Umbilical cord (tissue), 2 donors: ENCODE data around the gene C2orf92. TPM values are rescaled to one million over a fixed set of nuclear protein-coding genes. Genes with fewer than 3 reads are reported as not detected.
"Not testable (repeated sequence)": the region's sequence is repeated elsewhere in the genome, so short reads cannot be mapped to it uniquely, and the experiment has no call there.

Source experiments
- DNase-seq: peaks from one replicate; pipeline ENCODE4 v3.0.0-alpha.2; 2015; ENCODE audit warnings: low spot score
- total RNA-seq: library from RNA; depleted of rRNA; stranded (reverse); fragments of >200 nt; gene quantifications from one replicate; pipeline ENCODE4 v1.2.3, GENCODE V29; 2014; ENCODE audit warnings: low replicate concordance; ENCODE audit not compliant: insufficient read depth

The C2orf92 gene
- total RNA-seq, 1 donor from 2014 or later: 17.3 TPM

- DNase-seq: no peak
These were observed 24.0 kb downstream of the C2orf92 start for GRCh38 chr2:97693476-97693875.

- no peak for DNase-seq
These were observed 26.2 kb downstream of the C2orf92 start for GRCh38 chr2:97695744-97696143.

- peak; percentile 84 for DNase-seq
These were observed 28.0 kb downstream of the C2orf92 start for GRCh38 chr2:97697252-97698235.

- no peak for DNase-seq
These were observed 29.0 kb downstream of the C2orf92 start for GRCh38 chr2:97698530-97698929.

GRCh38 chr2:97699765-97700444 is 30.4 kb downstream of the C2orf92 start:
- peak; percentile 76 for DNase-seq

- DNase-seq: no peak
These were observed 31.7 kb downstream of the C2orf92 start for GRCh38 chr2:97701186-97701585.

- no peak for DNase-seq
These were observed 32.4 kb downstream of the C2orf92 start for GRCh38 chr2:97701851-97702465.

GRCh38 chr2:97702731-97703470 is 33.4 kb downstream of the C2orf92 start:
- no peak for DNase-seq

- DNase-seq: no peak
These were observed 34.2 kb downstream of the C2orf92 start for GRCh38 chr2:97703741-97704140.

GRCh38 chr2:97704989-97705388 is 35.5 kb downstream of the C2orf92 start:
- no peak for DNase-seq

- DNase-seq: no peak
These were observed 36.6 kb downstream of the C2orf92 start for GRCh38 chr2:97706112-97706511.

GRCh38 chr2:97706708-97707345 is 37.3 kb downstream of the C2orf92 start:
- no peak for DNase-seq

- no peak for DNase-seq
These were observed 38.0 kb downstream of the C2orf92 start for GRCh38 chr2:97707362-97708047.

GRCh38 chr2:97708048-97708380 is 38.5 kb downstream of the C2orf92 start:
- DNase-seq: no peak

- DNase-seq: no peak
These were observed 39.1 kb downstream of the C2orf92 start for GRCh38 chr2:97708608-97709007.

- no peak for DNase-seq
These were observed 41.8 kb downstream of the C2orf92 start for GRCh38 chr2:97711394-97711711.

GRCh38 chr2:97712175-97712574 is 42.7 kb downstream of the C2orf92 start:
- DNase-seq: not testable (repeated sequence)

- DNase-seq: no peak
These were observed 43.3 kb downstream of the C2orf92 start for GRCh38 chr2:97712693-97713295.

- DNase-seq: no peak
These were observed 44.0 kb downstream of the C2orf92 start, which contains the start of gene ZAP70 for GRCh38 chr2:97713296-97714083. Gene ZAP70, plus strand, starts transcription at chr2:97713576. Its CDS starts 10,461 bp downstream, at chr2:97724037.
